ENCODE measurements around the gene POU2F2. TPM values are rescaled to one million over a fixed set of nuclear protein-coding genes. Genes with fewer than 3 reads are reported as not detected.
A peak's percentile ranks its signal among the peaks of the same experiment; 100 is the strongest.

The POU2F2 gene
- total RNA-seq, 2 experiments from 2014 or later: 33.5 to 59.5 TPM

- Histone ChIP-seq H4K20me1 (ENCODE audit: insufficient read depth, low read length) (no peaks in the 10 kb centered on the region), H3K9me2 (ENCODE audit: insufficient read depth, low read length) (no peaks in the 10 kb centered on the region), H3K79me2 (ENCODE audit: insufficient read depth, low read depth, low read length) (no peaks in the 10 kb centered on the region), H3K36me3 (ENCODE audit: insufficient read depth, low read length) (peaks cover 43% of the 10 kb centered on the region), H3K4me3 (ENCODE audit: low read depth, low read length, poor library complexity, severe bottlenecking) (no peak overlapping the region), H3K27ac (ENCODE audit: low read depth, low read length, poor library complexity, severe bottlenecking) (no peak overlapping the region), H3K4me2 (ENCODE audit: low read length) (0 out of 2 replicates have a peak overlapping the region, but pooled peaks have one; percentile 2), H2AFZ (ENCODE audit: low read length) (no peak overlapping the region), H3K9me3 (ENCODE audit: low read length) (no peaks in the 10 kb centered on the region), H3K4me1 (ENCODE audit: insufficient read depth, low read length, poor library complexity, severe bottlenecking) (peaks cover 35% of the 10 kb centered on the region)
- intact Hi-C loops (cut with micrococcal nuclease; ENCODE audit: unreplicated experiment): no loop called here
- DNase-seq (ENCODE audit: low spot score): no peak
- POLR2A ChIA-PET: interaction anchor here (0.5 kb wide), 1 partner anchor 427 kb away, joined by 3 read pairs; no protein-coding TSS in a partner anchor
- no TSS peak for BruUV-seq (replicated peaks)
- CTCF ChIA-PET (ENCODE audit: unreplicated experiment): no interaction called here
- TF ChIP-seq CTCF (conservative IDR thresholded peaks at IDR 0.05; ENCODE audit: low read length) (no peak), EZH2phosphoT487 (IDR thresholded peaks at IDR 0.05; ENCODE audit: borderline replicate concordance, low read depth, low read length) (no peak)
These were observed 43.6 kb downstream of the POU2F2 start for GRCh38 chr19:42088471-42089190.

- Histone ChIP-seq H3K79me2 (ENCODE audit: insufficient read depth, low read depth, low read length) (peaks cover 3% of the 10 kb centered on the region; the same call in 1 of the 2 replicates), H4K20me1 (ENCODE audit: insufficient read depth, low read length) (no peaks in the 10 kb centered on the region), H3K4me2 (ENCODE audit: low read length) (no peak overlapping the region), H3K4me1 (ENCODE audit: insufficient read depth, low read length, poor library complexity, severe bottlenecking) (peaks cover 35% of the 10 kb centered on the region), H3K36me3 (ENCODE audit: insufficient read depth, low read length) (peaks cover 37% of the 10 kb centered on the region), H3K9me2 (ENCODE audit: insufficient read depth, low read length) (no peaks in the 10 kb centered on the region), H3K9me3 (ENCODE audit: low read length) (no peaks in the 10 kb centered on the region), H2AFZ (ENCODE audit: low read length) (no peak overlapping the region), H3K4me3 (ENCODE audit: low read depth, low read length, poor library complexity, severe bottlenecking) (no peak overlapping the region), H3K27ac (ENCODE audit: low read depth, low read length, poor library complexity, severe bottlenecking) (no peak overlapping the region)
- intact Hi-C loops (cut with micrococcal nuclease; ENCODE audit: unreplicated experiment): no loop called here
- no peak for DNase-seq (ENCODE audit: low spot score)
- ChIA-PET POLR2A (no interaction called here), CTCF (ENCODE audit: unreplicated experiment) (no interaction called here)
- TF ChIP-seq EZH2phosphoT487 (IDR thresholded peaks at IDR 0.05; ENCODE audit: borderline replicate concordance, low read depth, low read length) (no peak), CTCF (conservative IDR thresholded peaks at IDR 0.05; ENCODE audit: low read length) (no peak)
- no TSS peak for BruUV-seq (replicated peaks)
These were observed 45.3 kb downstream of the POU2F2 start for GRCh38 chr19:42086770-42087550.

Data from OCI-LY7 (cell line).